ENCODE results near the gene PMEPA1.

PMEPA1 gene

GRCh38 chr20:57609086-57609841 is 100.6 kb downstream of the PMEPA1 start:
- DNase-seq (ENCODE audit: low spot score): no peak

- no peak for DNase-seq (ENCODE audit: low spot score)
Measured at GRCh38 chr20:57608516-57608915, 101.3 kb downstream of the PMEPA1 start.

- DNase-seq (ENCODE audit: low spot score): no peak
Measured at GRCh38 chr20:57605878-57606277, 103.9 kb downstream of the PMEPA1 start.

GRCh38 chr20:57605045-57605444 is 104.8 kb downstream of the PMEPA1 start:
- no peak for DNase-seq (ENCODE audit: low spot score)

- DNase-seq (ENCODE audit: low spot score): no peak
Measured at GRCh38 chr20:57603120-57603519, 106.7 kb downstream of the PMEPA1 start.

GRCh38 chr20:57601737-57602136 is 108.1 kb downstream of the PMEPA1 start:
- DNase-seq (ENCODE audit: low spot score): no peak

GRCh38 chr20:57601211-57601570 is 108.6 kb downstream of the PMEPA1 start:
- no peak for DNase-seq (ENCODE audit: low spot score)

GRCh38 chr20:57600320-57601210 is 109.2 kb downstream of the PMEPA1 start:
- DNase-seq (ENCODE audit: low spot score): no peak

- no peak for DNase-seq (ENCODE audit: low spot score)
Measured at GRCh38 chr20:57598491-57598890, 111.3 kb downstream of the PMEPA1 start.

Data from hematopoietic multipotent progenitor cell treated with erythropoietin and hydrocortisone succinate and interleukin-3 and kit ligand, for 17 days (in vitro differentiated cells).